Caco-2 (cell line): ENCODE results near the gene RASSF4. TPM values are rescaled to one million over a fixed set of nuclear protein-coding genes. Genes with fewer than 3 reads are reported as not detected.

Experiments used
- BruUV-seq: library from RNA; stranded (reverse); fragments of 400-500 nt; replicated peaks from 2 replicates; lab custom pipeline; 2021; lab: Mats Ljungman, UMichigan
- CTCF ChIA-PET: fragments of 300-600 bp; sonication (Branson Sonifier 250); formaldehyde crosslinking; loops from one replicate; lab custom pipeline; 2022; ENCODE audit warnings: antibody characterized with exemption; lab: Charles Lee
- POLR2A ChIA-PET: fragments of 300-600 bp; sonication (Branson Sonifier 250); formaldehyde crosslinking; loops from one replicate; lab custom pipeline; 2022; ENCODE audit warnings: antibody characterized with exemption; lab: Charles Lee
- DNase-seq, 2 experiments: peaks; one replicate each; pipeline versions ENCODE4 v3.0.0 to v3.0.0-alpha.2; 2020 to 2022
- H3K27me3 ChIP-seq: replicated peaks from 2 replicates; pipeline ENCODE4 v1.6.0; 2011; ENCODE audit warnings: low read length; ENCODE audit not compliant: control insufficient read depth, insufficient read depth
- H3K36me3 ChIP-seq: 2 replicates; pipeline ENCODE4 v1.5.1; 2011; ENCODE audit warnings: low read length; ENCODE audit not compliant: control insufficient read depth, insufficient read depth
- H3K4me1 ChIP-seq: fragments of 250-450 bp; sonication (Bioruptor Pico); 2 replicates; pipeline ENCODE4 v1.5.1; 2020; ENCODE audit warnings: mild to moderate bottlenecking
- H3K4me3 ChIP-seq: 2 replicates; pipeline ENCODE4 v1.5.1; 2011; ENCODE audit warnings: low read depth, mild to moderate bottlenecking, control low read depth, low read length
- H3K9me3 ChIP-seq: fragments of 250-450 bp; sonication (Bioruptor Pico); 2 replicates; pipeline ENCODE4 v1.5.1; 2020; ENCODE audit warnings: mild to moderate bottlenecking, moderate library complexity
- H3K27ac Mint-ChIP-seq: one replicate; pipeline ENCODE4 v1.8.0; 2022; ENCODE audit warnings: mixed read lengths; ENCODE audit not compliant: unreplicated experiment
- H3K27me3 Mint-ChIP-seq: one replicate; pipeline ENCODE4 v1.8.0; 2022; ENCODE audit warnings: mixed read lengths; ENCODE audit not compliant: insufficient read depth, unreplicated experiment
- H3K36me3 Mint-ChIP-seq: one replicate; pipeline ENCODE4 v1.8.0; 2022; ENCODE audit warnings: mild to moderate bottlenecking, mixed read lengths; ENCODE audit not compliant: insufficient read depth, unreplicated experiment
- H3K4me1 Mint-ChIP-seq: one replicate; pipeline ENCODE4 v1.8.0; 2022; ENCODE audit warnings: low read depth, mixed read lengths; ENCODE audit not compliant: unreplicated experiment
- H3K4me3 Mint-ChIP-seq: one replicate; pipeline ENCODE4 v1.8.0; 2022; ENCODE audit warnings: mild to moderate bottlenecking, moderate library complexity, mixed read lengths; ENCODE audit not compliant: unreplicated experiment
- H3K9me3 Mint-ChIP-seq: one replicate; pipeline ENCODE4 v1.8.0; 2022; ENCODE audit warnings: mixed read lengths; ENCODE audit not compliant: unreplicated experiment
- intact Hi-C: fragments of 100-400 bp; cut with micrococcal nuclease; formaldehyde crosslinking; loops from one replicate; pipeline ENCODE4 v1.10.0; 2022; ENCODE audit not compliant: unreplicated experiment
- total RNA-seq: library from RNA; stranded (reverse); gene quantifications from 2 replicates; pipeline ENCODE4 v1.2.3, GENCODE V29; 2022
- TF ChIP-seq, protein P1 (sequence below), 2 experiments: fragments of 200-600 bp in 1 of 2; IDR thresholded peaks; 1 replicate in 1 of 2; 2 replicates in 1 of 2; pipeline versions ENCODE4 v1.5.1 to v1.8.0; 2011 to 2022; ENCODE audit warnings: antibody characterized with exemption in 1 of 2, control low read depth in 1 of 2, inconsistent platforms in 1 of 2, low read depth in 1 of 2, low read length in 1 of 2, mild to moderate bottlenecking in 1 of 2, moderate library complexity in 1 of 2; ENCODE audit not compliant: insufficient read depth in 1 of 2, severe bottlenecking in 1 of 2, unreplicated experiment in 1 of 2

RASSF4 gene
- total RNA-seq, 1 experiment from 2014 or later = 55.6 TPM

DNA sequence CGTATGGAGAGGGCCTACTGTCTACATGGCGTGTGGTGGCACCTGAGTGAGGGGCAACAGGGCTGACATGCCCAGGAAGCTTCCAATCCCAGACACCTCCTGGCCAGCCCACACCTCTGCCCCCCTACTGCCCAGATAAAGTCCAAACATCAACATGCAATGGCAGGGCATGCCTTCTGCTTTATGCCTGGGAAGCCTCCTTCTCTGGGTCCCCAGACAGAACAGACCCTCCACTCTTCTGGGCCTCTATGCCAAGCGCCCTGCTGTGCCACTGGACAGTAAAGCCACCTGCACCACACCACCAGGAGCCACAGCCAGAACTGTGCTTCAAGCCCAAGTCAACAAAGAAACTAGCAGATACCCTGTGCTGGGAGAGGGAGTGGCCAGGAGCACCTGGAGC is 36.0 kb upstream of the RASSF4 start:
- no TSS peak for BruUV-seq
- no peaks in the 10 kb centered on the region for H3K36me3 ChIP-seq
- TF ChIP-seq, protein P1, sequence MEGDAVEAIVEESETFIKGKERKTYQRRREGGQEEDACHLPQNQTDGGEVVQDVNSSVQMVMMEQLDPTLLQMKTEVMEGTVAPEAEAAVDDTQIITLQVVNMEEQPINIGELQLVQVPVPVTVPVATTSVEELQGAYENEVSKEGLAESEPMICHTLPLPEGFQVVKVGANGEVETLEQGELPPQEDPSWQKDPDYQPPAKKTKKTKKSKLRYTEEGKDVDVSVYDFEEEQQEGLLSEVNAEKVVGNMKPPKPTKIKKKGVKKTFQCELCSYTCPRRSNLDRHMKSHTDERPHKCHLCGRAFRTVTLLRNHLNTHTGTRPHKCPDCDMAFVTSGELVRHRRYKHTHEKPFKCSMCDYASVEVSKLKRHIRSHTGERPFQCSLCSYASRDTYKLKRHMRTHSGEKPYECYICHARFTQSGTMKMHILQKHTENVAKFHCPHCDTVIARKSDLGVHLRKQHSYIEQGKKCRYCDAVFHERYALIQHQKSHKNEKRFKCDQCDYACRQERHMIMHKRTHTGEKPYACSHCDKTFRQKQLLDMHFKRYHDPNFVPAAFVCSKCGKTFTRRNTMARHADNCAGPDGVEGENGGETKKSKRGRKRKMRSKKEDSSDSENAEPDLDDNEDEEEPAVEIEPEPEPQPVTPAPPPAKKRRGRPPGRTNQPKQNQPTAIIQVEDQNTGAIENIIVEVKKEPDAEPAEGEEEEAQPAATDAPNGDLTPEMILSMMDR (IDR thresholded peaks at IDR 0.05; ENCODE audit: insufficient read depth in 1 of 2, low read depth in 1 of 2, low read length in 1 of 2, severe bottlenecking in 1 of 2, unreplicated experiment in 1 of 2) = no peak
- ChIA-PET POLR2A (no interaction called here), CTCF (interaction anchor here (2.0 kb wide), 1 partner anchor 61 kb away, joined by 51 read pairs; no protein-coding TSS in a partner anchor)
- no peaks in the 10 kb centered on the region for H3K4me1 Mint-ChIP-seq
- no peak overlapping the region for H3K4me3 Mint-ChIP-seq
- no peaks in the 10 kb centered on the region for H3K36me3 Mint-ChIP-seq
- H3K27ac Mint-ChIP-seq = no peak overlapping the region
- intact Hi-C loops = no loop called here
- no peaks in the 10 kb centered on the region for H3K9me3 ChIP-seq
- peak in 1 of 2 experiments; percentile 30 for DNase-seq
- peaks cover 10% of the 10 kb centered on the region; the same call in 1 of the 2 replicates for H3K4me1 ChIP-seq
- peaks cover 7% of the 10 kb centered on the region for H3K27me3 Mint-ChIP-seq
- no peaks in the 10 kb centered on the region for H3K9me3 Mint-ChIP-seq
- no peaks in the 10 kb centered on the region for H3K27me3 ChIP-seq
- H3K4me3 ChIP-seq = no peak overlapping the region

DNA sequence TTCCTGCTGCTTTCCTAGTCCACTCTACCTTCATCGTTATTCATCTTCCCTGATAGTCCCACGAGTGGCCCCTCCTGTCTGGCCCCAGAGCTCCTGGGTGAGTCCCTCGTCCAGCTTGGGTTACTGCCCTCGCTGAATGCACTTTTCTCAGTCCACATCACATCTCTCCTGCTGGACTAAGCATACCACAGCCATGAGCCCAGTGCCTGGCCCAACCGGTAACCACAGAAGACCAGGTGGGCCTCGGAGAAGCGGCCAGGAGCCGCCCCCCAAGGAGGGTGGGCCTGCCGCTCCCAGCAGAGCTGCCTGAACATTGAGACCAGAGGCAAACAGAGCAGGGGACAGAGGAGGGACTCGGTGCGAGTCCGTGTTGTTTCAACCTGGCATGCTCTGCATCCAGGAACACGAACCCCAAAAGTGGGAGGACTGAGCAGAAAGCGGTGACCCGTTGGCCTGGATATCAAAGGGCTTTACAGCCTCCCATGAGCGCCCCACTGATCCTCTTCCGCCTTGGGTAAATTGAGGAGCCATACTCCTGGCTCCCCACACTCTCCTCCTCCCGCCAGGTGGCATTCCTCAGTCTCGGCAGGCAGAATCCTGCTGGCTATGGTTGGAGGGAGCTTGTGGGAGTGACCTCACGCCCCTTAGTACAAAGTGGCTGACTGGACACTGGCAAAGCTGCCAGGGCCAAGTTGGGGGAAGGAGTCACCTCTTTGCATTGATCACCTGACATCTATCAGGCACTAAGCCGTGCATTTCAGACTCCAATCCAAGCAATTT is 35.2 kb upstream of the RASSF4 start:
- BruUV-seq = no TSS peak

DNA sequence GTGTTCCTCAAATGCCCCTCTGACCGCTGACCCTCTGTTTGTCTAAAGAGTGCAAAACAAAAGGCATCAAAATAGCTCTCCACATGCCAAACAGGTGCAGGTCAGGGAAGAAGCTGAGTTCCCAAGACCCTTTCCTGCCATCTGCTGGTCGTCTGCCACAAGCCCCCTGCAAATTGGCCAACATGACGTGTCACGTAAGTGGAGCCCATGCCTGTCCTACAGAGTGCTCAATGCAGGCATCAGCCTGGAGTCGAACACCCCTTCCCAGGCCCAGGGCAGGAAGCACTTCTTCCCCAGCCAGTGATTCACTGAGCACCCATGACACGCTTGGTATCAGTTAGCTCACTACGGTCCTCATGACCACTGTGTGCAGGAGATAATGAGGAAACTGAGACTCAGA is 34.4 kb upstream of the RASSF4 start:
- no peaks in the 10 kb centered on the region for H3K9me3 Mint-ChIP-seq
- CTCF ChIA-PET = interaction anchor here (0.6 to 2.0 kb wide), 15 partner anchors 10 to 569 kb away, joined by 3 to 51 read pairs (median 5); partner anchors contain the start of genes DEPP1 and TMEM72
- DNase-seq = peak; percentile 73 to 78

More for the DNA sequence above, 35.2 kb upstream of the RASSF4 start:
- Histone ChIP-seq H3K36me3 (no peaks in the 10 kb centered on the region), H3K4me1 (peaks cover 10% of the 10 kb centered on the region; the same call in 1 of the 2 replicates), H3K4me3 (no peak overlapping the region), H3K27me3 (no peaks in the 10 kb centered on the region), H3K9me3 (no peaks in the 10 kb centered on the region)
- no peak overlapping the region for H3K4me3 Mint-ChIP-seq
- H3K9me3 Mint-ChIP-seq = no peaks in the 10 kb centered on the region
- peak in 1 of 2 experiments; percentile 33 for DNase-seq
- no peaks in the 10 kb centered on the region for H3K36me3 Mint-ChIP-seq
- no peak overlapping the region for H3K27ac Mint-ChIP-seq
- TF ChIP-seq, protein P1 (IDR thresholded peaks at IDR 0.05; ENCODE audit: insufficient read depth in 1 of 2, low read depth in 1 of 2, low read length in 1 of 2, severe bottlenecking in 1 of 2, unreplicated experiment in 1 of 2) = no peak
- no peaks in the 10 kb centered on the region for H3K4me1 Mint-ChIP-seq
- POLR2A ChIA-PET = interaction anchor here (0.8 kb wide), 1 partner anchor 76 kb away, joined by 3 read pairs; no protein-coding TSS in a partner anchor
- H3K27me3 Mint-ChIP-seq = peaks cover 7% of the 10 kb centered on the region
- intact Hi-C loops = loop anchor here (1.0 kb wide), 4 partner anchors 13 to 1253 kb away; partner anchors contain the start of gene TMEM72
- CTCF ChIA-PET = interaction anchor here (0.6 to 2.0 kb wide), 15 partner anchors 11 to 568 kb away, joined by 3 to 51 read pairs (median 5); partner anchors contain the start of genes DEPP1 and TMEM72

More for the DNA sequence above, 34.4 kb upstream of the RASSF4 start:
- intact Hi-C loops = loop anchor here (1.0 kb wide), 4 partner anchors 14 to 1254 kb away; partner anchors contain the start of gene TMEM72
- H3K4me3 ChIP-seq = no peak overlapping the region
- H3K9me3 ChIP-seq = no peaks in the 10 kb centered on the region
- Mint-ChIP-seq H3K4me1 (no peaks in the 10 kb centered on the region), H3K27ac (no peak overlapping the region), H3K27me3 (peaks cover 13% of the 10 kb centered on the region), H3K36me3 (no peaks in the 10 kb centered on the region), H3K4me3 (no peak overlapping the region)
- POLR2A ChIA-PET = interaction anchor here (0.7 to 0.8 kb wide), 2 partner anchors 75 to 191 kb away, joined by 3 read pairs; no protein-coding TSS in a partner anchor
- TF ChIP-seq, protein P1 (IDR thresholded peaks at IDR 0.05; ENCODE audit: insufficient read depth in 1 of 2, low read depth in 1 of 2, low read length in 1 of 2, severe bottlenecking in 1 of 2, unreplicated experiment in 1 of 2) = peak; percentile 69 to 89
- no peaks in the 10 kb centered on the region for H3K27me3 ChIP-seq
- H3K4me1 ChIP-seq = peaks cover 10% of the 10 kb centered on the region; the same call in 1 of the 2 replicates
- no TSS peak for BruUV-seq
- no peaks in the 10 kb centered on the region for H3K36me3 ChIP-seq
